ENCODE measurements around the gene SGTB.

SGTB gene

DNA sequence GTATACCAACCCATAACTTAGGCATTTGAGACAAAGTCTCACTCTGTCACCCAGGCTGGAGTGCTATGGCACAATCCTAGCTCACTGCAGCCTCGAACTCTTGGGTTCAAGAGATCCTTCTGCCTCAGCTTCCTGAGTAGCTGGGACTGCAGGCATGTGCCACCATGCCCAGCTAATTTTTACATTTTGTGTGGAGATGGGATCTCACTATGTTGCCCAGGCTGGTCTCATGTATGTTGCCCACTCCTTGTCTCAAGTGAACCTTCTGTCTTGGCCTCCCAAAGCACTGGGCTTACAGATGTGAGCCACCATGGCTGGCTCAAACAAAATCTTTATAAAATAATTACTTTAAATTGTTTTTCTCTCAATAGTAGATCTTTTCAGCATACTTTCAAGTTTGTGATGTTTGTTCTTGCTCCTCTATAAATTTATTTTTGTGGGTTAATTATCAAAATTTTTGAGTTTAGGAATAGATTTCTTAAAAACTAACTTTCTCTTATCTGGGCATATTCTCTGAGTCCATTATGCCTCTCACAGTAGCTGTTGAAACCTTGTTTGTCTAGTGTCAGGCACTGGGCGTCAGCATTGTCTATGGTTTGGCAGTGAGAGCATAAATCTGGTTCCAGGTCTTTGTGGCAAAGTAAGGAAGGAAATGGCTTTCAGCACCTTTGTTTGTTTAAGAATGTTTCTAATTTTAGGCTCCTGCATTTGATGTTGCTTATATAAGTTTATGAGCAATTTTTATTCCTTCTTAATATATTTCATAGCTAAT is 38.8 kb upstream of the SGTB start:
- Histone ChIP-seq H3K27ac (ENCODE audit: low read depth, low read length) (no peak overlapping the region), H3K4me3 (ENCODE audit: low read depth in 1 of 5, low read length in 5 of 5) (no peak overlapping the region), H3K36me3 (ENCODE audit: control insufficient read depth in 5 of 5, insufficient read depth in 5 of 5, low read length in 5 of 5) (peaks cover 6 to 20% (median 12%) of the 10 kb centered on the region in 5 donors)

DNA sequence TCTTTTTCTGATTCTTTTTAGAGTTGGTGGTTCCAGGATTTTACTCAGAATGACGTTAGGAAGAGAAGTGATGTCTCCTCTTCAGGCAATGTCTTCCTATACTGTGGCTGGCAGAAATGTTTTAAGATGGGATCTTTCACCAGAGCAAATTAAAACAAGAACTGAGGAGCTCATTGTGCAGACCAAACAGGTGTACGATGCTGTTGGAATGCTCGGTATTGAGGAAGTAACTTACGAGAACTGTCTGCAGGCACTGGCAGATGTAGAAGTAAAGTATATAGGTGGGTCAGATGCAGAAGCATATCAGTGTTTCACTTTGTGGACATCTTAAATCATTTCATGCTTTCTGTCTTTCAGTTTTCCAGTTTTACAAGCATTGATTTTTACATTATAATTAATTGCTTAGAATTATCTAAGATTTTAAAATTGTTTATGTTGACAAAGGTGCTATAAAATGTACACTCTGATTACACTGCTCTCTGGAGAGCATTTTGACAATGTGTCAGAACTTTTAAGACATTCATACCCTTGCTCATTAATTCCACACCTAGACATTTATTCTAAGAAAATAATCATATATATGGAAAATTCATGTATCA is 36.7 kb upstream of the SGTB start:
- Histone ChIP-seq H3K4me1 (ENCODE audit: control insufficient read depth in 5 of 5, insufficient read depth in 5 of 5, low read length in 5 of 5) (peaks cover 0 to 4% (median 0%) of the 10 kb centered on the region in 5 donors), H3K4me3 (ENCODE audit: low read depth in 1 of 5, low read length in 5 of 5) (no peak overlapping the region), H3K9me3 (ENCODE audit: control insufficient read depth in 5 of 5, low read length in 5 of 5) (no peaks in the 10 kb centered on the region), H3K27me3 (ENCODE audit: control insufficient read depth in 5 of 5, insufficient read depth in 4 of 5, low read length in 5 of 5) (no peaks in the 10 kb centered on the region), H3K36me3 (ENCODE audit: control insufficient read depth in 5 of 5, insufficient read depth in 5 of 5, low read length in 5 of 5) (peaks cover 6 to 20% (median 12%) of the 10 kb centered on the region in 5 donors), H3K27ac (ENCODE audit: low read depth, low read length) (no peak overlapping the region), H3K9ac (ENCODE audit: low read length in 5 of 5) (no peak overlapping the region)

More for the DNA sequence above, 38.8 kb upstream of the SGTB start:
- Histone ChIP-seq H3K4me1 (ENCODE audit: control insufficient read depth in 5 of 5, insufficient read depth in 5 of 5, low read length in 5 of 5) (peaks cover 0 to 4% (median 0%) of the 10 kb centered on the region in 5 donors), H3K27me3 (ENCODE audit: control insufficient read depth in 5 of 5, insufficient read depth in 4 of 5, low read length in 5 of 5) (no peaks in the 10 kb centered on the region), H3K9me3 (ENCODE audit: control insufficient read depth in 5 of 5, low read length in 5 of 5) (no peaks in the 10 kb centered on the region), H3K9ac (ENCODE audit: low read length in 5 of 5) (no peak overlapping the region)

DNA sequence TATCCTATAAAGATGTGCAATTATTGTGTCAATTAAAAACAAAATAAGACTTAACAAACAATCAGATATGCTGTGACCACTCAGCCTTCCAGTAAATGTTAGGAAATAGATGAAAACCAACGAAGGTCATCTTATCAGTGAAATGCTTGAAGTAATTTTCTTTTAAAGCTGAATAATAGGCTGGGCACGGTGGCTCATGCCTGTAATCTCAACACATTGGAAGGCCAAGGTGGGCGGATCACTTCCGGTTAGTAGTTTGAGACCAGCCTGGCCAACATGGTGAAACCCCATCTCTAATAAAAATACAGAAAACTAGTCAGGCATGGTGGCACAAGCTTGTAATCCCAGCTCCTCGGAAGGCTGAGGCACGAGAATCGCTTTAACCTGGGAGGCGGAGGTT is 31.3 kb upstream of the SGTB start:
- Histone ChIP-seq H3K27ac (ENCODE audit: low read depth, low read length) (no peak overlapping the region), H3K36me3 (ENCODE audit: control insufficient read depth in 5 of 5, insufficient read depth in 5 of 5, low read length in 5 of 5) (no peaks in the 10 kb centered on the region), H3K4me3 (ENCODE audit: low read depth in 1 of 5, low read length in 5 of 5) (no peak overlapping the region), H3K27me3 (ENCODE audit: control insufficient read depth in 5 of 5, insufficient read depth in 4 of 5, low read length in 5 of 5) (no peaks in the 10 kb centered on the region), H3K9ac (ENCODE audit: low read length in 5 of 5) (no peak overlapping the region), H3K9me3 (ENCODE audit: control insufficient read depth in 5 of 5, low read length in 5 of 5) (no peaks in the 10 kb centered on the region), H3K4me1 (ENCODE audit: control insufficient read depth in 5 of 5, insufficient read depth in 5 of 5, low read length in 5 of 5) (no peaks in the 10 kb centered on the region)

DNA sequence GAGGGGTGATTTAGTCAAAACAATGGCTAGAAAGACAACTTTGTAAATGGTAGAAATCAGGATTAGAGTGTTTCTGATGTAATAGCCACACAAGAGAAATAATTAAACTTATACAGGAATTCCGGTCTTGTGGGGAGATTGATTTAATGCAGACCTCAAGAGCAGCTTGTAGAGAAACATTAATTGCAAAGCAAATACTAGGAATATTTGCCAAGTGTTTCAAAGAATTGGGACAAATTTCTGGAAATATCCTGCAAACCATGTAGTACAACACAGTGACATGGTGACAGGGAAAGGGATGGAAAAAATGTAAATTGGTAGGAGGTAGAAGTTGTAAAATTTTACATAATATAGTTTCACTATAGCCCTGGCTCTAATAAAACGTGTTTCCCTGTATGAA is 29.0 kb upstream of the SGTB start:
- Histone ChIP-seq H3K4me3 (ENCODE audit: low read depth in 1 of 5, low read length in 5 of 5) (no peak overlapping the region), H3K9me3 (ENCODE audit: control insufficient read depth in 5 of 5, low read length in 5 of 5) (no peaks in the 10 kb centered on the region), H3K27ac (ENCODE audit: low read depth, low read length) (no peak overlapping the region), H3K27me3 (ENCODE audit: control insufficient read depth in 5 of 5, insufficient read depth in 4 of 5, low read length in 5 of 5) (no peaks in the 10 kb centered on the region), H3K9ac (ENCODE audit: low read length in 5 of 5) (no peak overlapping the region), H3K36me3 (ENCODE audit: control insufficient read depth in 5 of 5, insufficient read depth in 5 of 5, low read length in 5 of 5) (no peaks in the 10 kb centered on the region), H3K4me1 (ENCODE audit: control insufficient read depth in 5 of 5, insufficient read depth in 5 of 5, low read length in 5 of 5) (no peaks in the 10 kb centered on the region)

DNA sequence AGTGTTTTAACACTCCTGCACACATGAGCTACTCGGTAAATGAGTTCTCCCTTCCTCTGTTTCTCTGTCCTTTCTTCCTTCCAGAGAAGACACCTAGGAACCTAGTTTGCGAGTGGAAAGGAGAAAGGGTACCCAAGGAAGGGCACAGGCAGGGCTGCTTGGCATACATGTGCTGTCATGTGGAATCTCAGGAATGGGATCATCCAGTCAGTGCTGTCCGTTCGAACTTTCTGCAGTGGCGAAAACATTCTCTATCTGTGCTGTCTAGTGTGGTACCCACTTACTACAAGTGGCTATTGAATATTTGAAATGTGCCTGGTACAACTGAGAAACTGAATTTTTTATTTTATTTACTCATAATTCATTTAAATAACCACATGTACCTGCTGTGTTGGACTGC is 28.0 kb upstream of the SGTB start:
- Histone ChIP-seq H3K36me3 (ENCODE audit: control insufficient read depth in 5 of 5, insufficient read depth in 5 of 5, low read length in 5 of 5) (no peaks in the 10 kb centered on the region), H3K4me1 (ENCODE audit: control insufficient read depth in 5 of 5, insufficient read depth in 5 of 5, low read length in 5 of 5) (no peaks in the 10 kb centered on the region), H3K9ac (ENCODE audit: low read length in 5 of 5) (no peak overlapping the region)

DNA sequence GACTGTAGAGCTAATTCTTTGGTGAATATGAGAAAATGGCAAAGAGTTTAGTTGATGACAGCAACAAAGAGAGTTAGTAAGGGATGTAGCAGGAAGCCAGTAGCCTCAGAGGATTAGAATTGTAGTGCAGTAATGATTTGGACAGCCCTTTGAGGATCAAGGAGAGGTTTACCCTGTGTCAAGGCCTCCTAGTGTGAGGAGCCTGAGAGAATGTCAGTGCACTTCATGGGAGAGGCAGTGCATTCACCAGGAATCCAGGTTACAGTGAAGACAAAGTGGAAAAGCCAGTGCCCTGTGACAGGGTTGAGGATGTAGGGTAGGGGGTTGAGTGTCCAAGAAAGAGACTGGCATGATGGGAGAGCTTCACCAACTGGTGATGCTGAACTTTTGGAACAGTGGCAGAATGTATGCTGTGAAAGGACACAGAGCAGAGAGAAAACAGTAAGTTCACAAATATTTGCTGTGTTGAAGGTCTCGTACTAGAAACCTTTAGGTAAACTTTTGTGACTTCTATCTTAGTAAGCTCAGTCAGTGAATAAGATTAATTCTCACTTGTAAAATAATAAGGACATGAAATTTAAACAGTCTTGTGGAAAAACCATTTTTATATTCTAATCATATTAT is 27.4 kb upstream of the SGTB start:
- Histone ChIP-seq H3K27ac (ENCODE audit: low read depth, low read length) (no peak overlapping the region), H3K9me3 (ENCODE audit: control insufficient read depth in 5 of 5, low read length in 5 of 5) (no peaks in the 10 kb centered on the region), H3K36me3 (ENCODE audit: control insufficient read depth in 5 of 5, insufficient read depth in 5 of 5, low read length in 5 of 5) (no peaks in the 10 kb centered on the region), H3K9ac (ENCODE audit: low read length in 5 of 5) (no peak overlapping the region), H3K27me3 (ENCODE audit: control insufficient read depth in 5 of 5, insufficient read depth in 4 of 5, low read length in 5 of 5) (no peaks in the 10 kb centered on the region), H3K4me3 (ENCODE audit: low read depth in 1 of 5, low read length in 5 of 5) (no peak overlapping the region), H3K4me1 (ENCODE audit: control insufficient read depth in 5 of 5, insufficient read depth in 5 of 5, low read length in 5 of 5) (no peaks in the 10 kb centered on the region)

More for the DNA sequence above, 28.0 kb upstream of the SGTB start:
- no peak overlapping the region for H3K27ac ChIP-seq (ENCODE audit: low read depth, low read length)
- no peak overlapping the region for H3K4me3 ChIP-seq (ENCODE audit: low read depth in 1 of 5, low read length in 5 of 5)
- H3K9me3 ChIP-seq (ENCODE audit: control insufficient read depth in 5 of 5, low read length in 5 of 5) = no peaks in the 10 kb centered on the region
- H3K27me3 ChIP-seq (ENCODE audit: control insufficient read depth in 5 of 5, insufficient read depth in 4 of 5, low read length in 5 of 5) = no peaks in the 10 kb centered on the region

DNA sequence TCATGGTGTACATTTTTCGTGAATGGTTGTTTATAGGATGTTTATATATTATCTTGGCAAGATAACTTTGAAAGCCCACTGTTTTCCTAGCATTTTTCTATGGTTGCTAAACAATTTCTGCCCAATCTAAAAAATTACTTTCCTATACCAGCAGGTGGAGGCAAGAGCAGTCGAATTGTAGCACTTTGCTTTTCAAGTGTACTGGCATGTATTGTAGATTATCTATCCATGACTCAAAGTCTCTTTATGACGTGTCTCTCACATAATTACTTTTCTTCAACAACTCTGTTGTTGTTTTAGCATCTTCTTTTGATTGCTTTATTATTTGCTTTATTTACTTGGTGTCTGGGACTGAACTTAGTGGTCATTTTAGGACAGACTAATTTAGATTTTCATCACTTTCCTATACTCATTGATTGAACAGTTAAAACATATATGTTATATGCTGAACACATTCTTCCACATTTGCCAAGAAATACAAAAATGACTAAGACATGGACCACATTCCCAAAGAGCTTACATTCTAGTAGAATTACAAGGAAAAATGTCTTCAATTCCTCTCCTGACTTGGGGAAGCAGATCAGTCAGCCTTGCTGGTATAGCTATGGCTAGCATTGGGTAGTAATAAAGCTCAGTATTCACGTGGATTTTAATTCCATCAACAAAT is 20.8 kb upstream of the SGTB start:
- Histone ChIP-seq H3K36me3 (ENCODE audit: control insufficient read depth in 5 of 5, insufficient read depth in 5 of 5, low read length in 5 of 5) (no peaks in the 10 kb centered on the region), H3K9me3 (ENCODE audit: control insufficient read depth in 5 of 5, low read length in 5 of 5) (no peaks in the 10 kb centered on the region), H3K4me3 (ENCODE audit: low read depth in 1 of 5, low read length in 5 of 5) (no peak overlapping the region), H3K27ac (ENCODE audit: low read depth, low read length) (no peak overlapping the region), H3K4me1 (ENCODE audit: control insufficient read depth in 5 of 5, insufficient read depth in 5 of 5, low read length in 5 of 5) (no peaks in the 10 kb centered on the region), H3K27me3 (ENCODE audit: control insufficient read depth in 5 of 5, insufficient read depth in 4 of 5, low read length in 5 of 5) (no peaks in the 10 kb centered on the region), H3K9ac (ENCODE audit: low read length in 5 of 5) (no peak overlapping the region)

DNA sequence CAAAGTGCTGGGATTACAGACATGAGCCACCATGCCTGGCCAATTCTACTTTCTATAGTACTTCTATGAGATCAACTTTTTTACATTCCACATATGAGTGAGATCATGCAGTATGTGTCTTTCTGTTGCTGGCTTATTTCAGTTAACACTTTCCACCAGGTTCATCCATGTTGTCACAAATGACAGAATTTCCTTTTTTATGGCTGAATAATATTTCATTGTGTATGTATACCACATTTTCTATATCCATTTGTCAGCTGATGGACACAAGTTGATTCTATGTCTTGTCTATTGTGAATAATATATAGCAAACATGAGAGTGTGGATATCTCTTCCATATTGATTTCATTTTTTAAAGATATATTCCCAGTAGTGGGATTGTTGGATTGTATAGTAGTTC is 17.3 kb upstream of the SGTB start:
- H3K9me3 ChIP-seq (ENCODE audit: control insufficient read depth in 5 of 5, low read length in 5 of 5) = no peaks in the 10 kb centered on the region
- no peak overlapping the region for H3K9ac ChIP-seq (ENCODE audit: low read length in 5 of 5)
- no peaks in the 10 kb centered on the region for H3K27me3 ChIP-seq (ENCODE audit: control insufficient read depth in 5 of 5, insufficient read depth in 4 of 5, low read length in 5 of 5)
- no peaks in the 10 kb centered on the region for H3K36me3 ChIP-seq (ENCODE audit: control insufficient read depth in 5 of 5, insufficient read depth in 5 of 5, low read length in 5 of 5)
- H3K4me3 ChIP-seq (ENCODE audit: low read depth in 1 of 5, low read length in 5 of 5) = no peak overlapping the region
- no peak overlapping the region for H3K27ac ChIP-seq (ENCODE audit: low read depth, low read length)
- no peaks in the 10 kb centered on the region for H3K4me1 ChIP-seq (ENCODE audit: control insufficient read depth in 5 of 5, insufficient read depth in 5 of 5, low read length in 5 of 5)

DNA sequence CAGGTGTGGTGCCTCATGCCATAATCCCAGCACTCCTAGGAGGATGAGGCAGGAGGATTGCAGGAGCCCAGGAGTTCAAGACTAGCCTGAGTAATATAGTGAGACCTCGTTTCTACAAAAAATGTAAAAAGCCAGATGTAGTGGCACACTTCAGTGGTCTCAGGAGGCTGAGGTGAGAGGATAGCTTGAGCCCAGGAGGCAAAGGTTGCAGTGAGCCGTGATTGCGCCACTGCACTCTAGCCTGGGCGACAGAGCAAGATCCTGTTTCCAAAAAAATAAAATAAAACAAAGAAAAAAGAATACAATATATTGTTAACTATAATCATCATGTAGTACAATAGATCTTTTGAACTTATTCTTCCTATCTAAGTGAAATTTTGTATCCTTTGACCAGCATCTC is 16.4 kb upstream of the SGTB start:
- H3K9me3 ChIP-seq (ENCODE audit: control insufficient read depth in 5 of 5, low read length in 5 of 5) = no peaks in the 10 kb centered on the region
- no peak overlapping the region for H3K9ac ChIP-seq (ENCODE audit: low read length in 5 of 5)
- no peaks in the 10 kb centered on the region for H3K27me3 ChIP-seq (ENCODE audit: control insufficient read depth in 5 of 5, insufficient read depth in 4 of 5, low read length in 5 of 5)
- H3K4me1 ChIP-seq (ENCODE audit: control insufficient read depth in 5 of 5, insufficient read depth in 5 of 5, low read length in 5 of 5) = no peaks in the 10 kb centered on the region
- H3K4me3 ChIP-seq (ENCODE audit: low read depth in 1 of 5, low read length in 5 of 5) = no peak overlapping the region
- H3K27ac ChIP-seq (ENCODE audit: low read depth, low read length) = no peak overlapping the region
- no peaks in the 10 kb centered on the region for H3K36me3 ChIP-seq (ENCODE audit: control insufficient read depth in 5 of 5, insufficient read depth in 5 of 5, low read length in 5 of 5)

DNA sequence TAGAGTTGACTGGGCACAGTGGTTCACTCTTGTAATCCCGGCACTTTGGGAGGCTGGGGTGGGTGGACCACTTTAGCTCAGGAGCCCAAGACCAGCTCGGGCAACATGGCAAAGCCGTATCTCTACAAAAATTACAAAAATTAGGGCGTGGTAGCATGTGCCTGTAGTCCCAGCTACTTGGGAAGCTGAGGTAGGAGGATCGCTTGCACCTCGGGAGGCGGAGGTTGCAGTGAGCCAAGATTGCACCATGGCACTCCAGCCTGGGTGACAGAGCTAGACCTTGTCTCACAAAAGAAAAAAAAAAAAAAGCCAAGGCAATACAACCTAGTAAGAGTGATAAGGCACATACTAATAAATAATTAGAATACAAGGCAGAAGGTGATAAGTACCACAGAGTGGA is 15.9 kb upstream of the SGTB start:
- Histone ChIP-seq H3K27ac (ENCODE audit: low read depth, low read length) (no peak overlapping the region), H3K9me3 (ENCODE audit: control insufficient read depth in 5 of 5, low read length in 5 of 5) (no peaks in the 10 kb centered on the region), H3K36me3 (ENCODE audit: control insufficient read depth in 5 of 5, insufficient read depth in 5 of 5, low read length in 5 of 5) (no peaks in the 10 kb centered on the region), H3K9ac (ENCODE audit: low read length in 5 of 5) (no peak overlapping the region), H3K27me3 (ENCODE audit: control insufficient read depth in 5 of 5, insufficient read depth in 4 of 5, low read length in 5 of 5) (no peaks in the 10 kb centered on the region), H3K4me1 (ENCODE audit: control insufficient read depth in 5 of 5, insufficient read depth in 5 of 5, low read length in 5 of 5) (no peaks in the 10 kb centered on the region), H3K4me3 (ENCODE audit: low read depth in 1 of 5, low read length in 5 of 5) (no peak overlapping the region)

Data from subcutaneous abdominal adipose tissue (tissue), 5 donors.